GM03348 (cell line): ENCODE data around the gene PEX5.
"Not testable (repeated sequence)": the region's sequence is repeated elsewhere in the genome, so short reads cannot be mapped to it uniquely, and the experiment has no call there.

Experiments used
- DNase-seq: peaks from one replicate; pipeline ENCODE4 v3.0.0; 2012; ENCODE audit warnings: low spot score

The PEX5 gene

GRCh38 chr12:7213745-7214144, 24.3 kb downstream of the PEX5 start:
- not testable (repeated sequence) for DNase-seq

DNA sequence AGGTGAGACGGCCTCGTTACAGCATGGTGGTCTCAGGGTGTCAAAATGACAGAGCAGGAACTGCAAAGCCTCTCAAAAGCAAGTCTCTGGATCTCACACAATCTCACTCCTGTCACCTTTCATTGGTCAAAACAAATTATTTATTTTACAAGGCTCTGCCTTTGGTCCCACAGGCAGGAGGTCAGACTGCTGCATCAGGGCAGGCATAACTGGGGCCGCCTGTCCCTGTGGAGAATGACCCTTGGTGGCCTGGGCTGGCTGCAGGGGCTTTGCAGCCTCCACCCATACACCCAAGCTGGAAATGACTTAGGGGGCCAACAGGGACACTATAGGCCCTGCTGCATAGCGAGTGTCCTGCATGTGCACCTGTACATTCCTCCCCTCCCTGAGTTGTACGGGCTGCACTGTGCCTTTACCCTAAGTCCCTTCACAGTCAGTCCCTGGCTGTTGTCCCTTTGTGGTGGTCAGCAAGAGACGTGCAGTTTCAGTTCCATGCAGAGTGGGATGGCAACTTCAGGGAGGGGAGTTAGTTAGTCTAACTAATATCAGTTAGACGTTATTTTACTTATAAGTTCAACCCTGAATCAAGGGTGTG, 28.1 kb downstream of the PEX5 start:
- no peak for DNase-seq

DNA sequence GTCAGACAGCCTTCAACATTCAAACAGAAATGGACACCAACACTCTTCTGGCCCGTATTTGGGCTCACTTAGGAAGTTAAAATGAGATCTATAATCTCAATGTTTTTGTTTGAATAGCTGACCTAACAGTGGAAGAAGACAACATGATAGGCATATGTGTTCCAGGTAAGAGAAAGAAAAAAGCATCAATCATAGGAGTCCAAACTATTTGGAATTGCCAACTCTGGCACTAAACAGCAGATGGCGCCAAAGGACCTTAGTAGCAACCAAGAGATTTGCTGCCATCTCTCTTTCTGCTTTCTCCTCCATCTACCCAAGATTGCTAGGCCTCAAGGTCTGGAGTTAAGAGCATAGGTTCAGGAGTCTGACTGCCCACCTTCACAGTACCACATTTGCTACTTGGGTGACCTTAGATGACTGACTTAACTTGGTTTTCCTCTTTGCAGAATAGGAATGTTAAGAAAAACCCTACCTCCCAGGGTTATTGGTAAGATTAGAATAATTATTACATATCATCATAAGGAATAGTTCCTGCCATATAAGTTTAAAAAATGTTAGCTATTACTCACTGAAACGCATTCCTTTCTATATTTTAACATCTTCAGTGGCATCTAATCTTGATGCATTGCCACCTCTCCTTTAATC, 30.2 kb downstream of the PEX5 start:
- DNase-seq: peak; percentile 67

DNA sequence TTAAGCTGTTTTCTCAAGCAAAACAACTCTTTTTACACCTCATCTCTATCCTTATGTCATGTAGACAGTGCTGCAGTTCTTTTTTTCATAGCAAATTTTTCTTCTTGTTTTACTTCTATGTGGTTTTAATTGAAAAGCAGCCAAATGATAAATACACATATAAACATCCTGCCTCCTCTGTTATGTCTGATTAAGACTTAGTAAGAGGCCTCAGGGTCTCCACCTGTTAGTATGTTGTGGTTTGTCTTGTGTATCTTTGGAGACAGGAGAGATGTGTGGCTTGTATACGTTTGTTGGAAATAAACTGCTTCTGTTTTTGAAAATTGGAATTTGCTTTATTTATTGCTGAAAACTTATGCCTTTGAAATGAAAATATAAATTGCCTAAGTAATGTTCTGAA, 32.0 kb downstream of the PEX5 start:
- DNase-seq: no peak

- no peak for DNase-seq
Measured at GRCh38 chr12:7229741-7230140, 40.3 kb downstream of the PEX5 start.

GRCh38 chr12:7241404-7242005, 52.0 kb downstream of the PEX5 start:
- peak; percentile 41 for DNase-seq

GRCh38 chr12:7242176-7243101, 53.0 kb downstream of the PEX5 start:
- no peak for DNase-seq

GRCh38 chr12:7251328-7251996, 62.0 kb downstream of the PEX5 start:
- not testable (repeated sequence) for DNase-seq

GRCh38 chr12:7259060-7259459, 69.6 kb downstream of the PEX5 start:
- DNase-seq: no peak
